Mononuclear cell (primary cell): ENCODE measurements around the gene OR6B1. TPM values are rescaled to one million over a fixed set of nuclear protein-coding genes. Genes with fewer than 3 reads are reported as not detected.

Experiments
- H3K27me3 ChIP-seq: 2 replicates; pipeline ENCODE4 v1.6.0; 2011; ENCODE audit warnings: low read length, control low read depth; ENCODE audit not compliant: insufficient read depth
- H3K4me1 ChIP-seq: 2 replicates; pipeline ENCODE4 v1.5.1; 2011; ENCODE audit warnings: mild to moderate bottlenecking, low read length, control low read depth; ENCODE audit not compliant: insufficient read depth
- H3K4me3 ChIP-seq: 2 replicates; pipeline ENCODE4 v1.5.1; 2011; ENCODE audit warnings: mild to moderate bottlenecking, low read length, moderate library complexity
- H3K9me3 ChIP-seq: 2 replicates; pipeline ENCODE4 v1.5.1; 2011; ENCODE audit warnings: low read depth, mild to moderate bottlenecking, control low read depth, low read length
- total RNA-seq: library from RNA; depleted of rRNA; stranded (reverse); fragments of >200 nt; gene quantifications from one replicate; pipeline ENCODE4 v1.2.3, GENCODE V29; 2012

OR6B1 gene
- total RNA-seq, 1 donor: under 0.01 TPM

GRCh38 chr7:144020340-144020739 is 20.2 kb downstream of the OR6B1 start:
- no peak overlapping the region for H3K4me3 ChIP-seq
- H3K4me1 ChIP-seq: no peaks in the 10 kb centered on the region
- H3K27me3 ChIP-seq: no peaks in the 10 kb centered on the region
- H3K9me3 ChIP-seq: no peaks in the 10 kb centered on the region

DNA sequence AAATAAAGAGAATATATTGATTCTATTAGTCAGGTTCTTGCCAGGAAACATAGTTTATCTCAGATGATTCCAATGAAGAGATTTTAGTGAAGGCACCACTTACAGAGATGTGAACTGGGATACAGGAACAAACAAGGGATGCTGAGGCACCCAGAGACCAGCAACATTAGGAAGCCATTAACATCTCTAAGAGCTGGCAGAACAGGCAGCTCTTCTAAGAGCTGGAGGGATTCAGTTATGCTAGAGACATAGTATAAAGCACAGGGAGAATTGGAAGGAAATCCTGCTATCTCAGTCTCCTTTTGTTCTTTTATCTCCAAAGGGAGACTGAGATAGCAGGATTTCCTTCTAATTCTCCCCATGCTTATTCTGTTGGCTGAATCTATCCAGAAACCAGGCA is 22.0 kb downstream of the OR6B1 start:
- no peak overlapping the region for H3K4me3 ChIP-seq
- no peaks in the 10 kb centered on the region for H3K4me1 ChIP-seq
- H3K9me3 ChIP-seq: no peaks in the 10 kb centered on the region
- H3K27me3 ChIP-seq: no peaks in the 10 kb centered on the region

- H3K27me3 ChIP-seq: no peaks in the 10 kb centered on the region
- H3K4me3 ChIP-seq: no peak overlapping the region
- no peaks in the 10 kb centered on the region for H3K4me1 ChIP-seq
- no peaks in the 10 kb centered on the region for H3K9me3 ChIP-seq
Measured at GRCh38 chr7:144023171-144023827, 23.2 kb downstream of the OR6B1 start.

DNA sequence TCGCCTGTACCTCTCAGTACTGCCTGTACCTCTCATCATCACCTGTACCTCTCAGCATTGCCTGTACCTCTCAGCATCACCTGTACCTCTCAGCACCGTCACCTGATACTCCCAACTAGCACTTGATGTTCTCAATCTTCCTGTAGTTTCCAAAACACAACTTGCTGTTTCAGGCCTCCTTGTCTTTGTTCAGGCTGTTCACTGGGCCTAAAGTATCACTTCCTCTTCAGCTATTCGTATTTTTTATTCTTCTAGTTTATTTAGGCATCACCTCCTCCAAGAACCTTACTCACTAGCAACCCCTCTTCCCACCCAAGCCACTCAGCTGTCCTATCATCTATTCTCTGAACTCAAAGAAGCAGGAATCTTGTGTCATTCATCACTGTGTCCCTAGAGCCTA is 24.1 kb downstream of the OR6B1 start:
- Histone ChIP-seq H3K4me3 (no peak overlapping the region), H3K9me3 (no peaks in the 10 kb centered on the region), H3K4me1 (no peaks in the 10 kb centered on the region), H3K27me3 (no peaks in the 10 kb centered on the region)

DNA sequence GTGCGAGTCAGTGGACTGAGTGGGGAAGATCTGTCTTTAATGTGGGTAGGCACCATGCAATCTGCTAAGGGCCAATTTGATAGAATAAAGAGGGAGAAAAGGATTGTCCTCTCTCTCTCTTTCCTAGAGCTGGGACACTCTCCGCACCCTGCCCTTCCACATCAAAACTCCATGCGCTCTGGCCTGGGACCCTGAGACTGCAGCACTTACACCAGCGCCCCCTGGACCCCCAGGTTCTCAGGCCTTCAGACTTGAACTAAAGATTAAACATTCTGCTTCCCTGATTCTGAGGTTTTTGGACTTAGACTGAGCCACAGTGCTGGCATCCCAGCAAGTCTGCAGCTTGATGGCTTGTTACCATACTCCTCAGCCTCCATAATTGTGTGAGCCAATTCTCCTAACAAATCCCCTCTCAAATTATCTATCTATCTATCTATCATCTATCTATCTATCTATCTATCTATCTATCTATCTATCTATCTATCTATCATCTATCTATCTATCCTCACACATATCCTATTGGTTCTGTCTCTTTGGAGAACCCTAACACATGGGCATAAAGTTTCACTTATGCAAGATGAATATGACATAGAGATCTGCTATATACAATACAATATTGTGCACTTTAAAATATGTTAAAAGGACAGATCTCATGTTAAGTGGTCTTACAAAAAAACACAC is 26.2 kb downstream of the OR6B1 start:
- no peak overlapping the region for H3K4me3 ChIP-seq

DNA sequence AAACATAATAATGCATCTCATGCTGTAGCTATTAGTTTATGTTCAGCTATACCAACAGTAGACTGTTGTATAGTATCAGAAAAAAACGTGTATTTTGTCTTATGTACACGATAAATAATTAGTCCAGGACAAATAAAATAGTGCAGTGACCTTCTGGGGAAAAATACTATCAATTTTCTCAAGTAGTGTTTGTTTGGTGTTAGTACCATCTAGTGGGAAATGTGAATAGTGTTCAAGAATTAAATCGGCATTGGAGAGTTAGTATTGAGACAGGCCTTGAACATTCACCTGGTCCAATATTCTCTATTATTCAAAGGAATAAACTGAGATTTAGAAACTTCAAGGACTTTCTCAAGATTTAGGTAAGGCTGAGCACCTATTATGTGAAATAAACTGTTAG is 26.9 kb downstream of the OR6B1 start:
- Histone ChIP-seq H3K27me3 (no peaks in the 10 kb centered on the region), H3K9me3 (no peaks in the 10 kb centered on the region), H3K4me1 (no peaks in the 10 kb centered on the region), H3K4me3 (no peak overlapping the region)

More for the DNA sequence above, 26.2 kb downstream of the OR6B1 start:
- no peaks in the 10 kb centered on the region for H3K9me3 ChIP-seq
- H3K27me3 ChIP-seq: no peaks in the 10 kb centered on the region
- H3K4me1 ChIP-seq: no peaks in the 10 kb centered on the region

- H3K9me3 ChIP-seq: no peaks in the 10 kb centered on the region
- H3K27me3 ChIP-seq: no peaks in the 10 kb centered on the region
- no peak overlapping the region for H3K4me3 ChIP-seq
- H3K4me1 ChIP-seq: no peaks in the 10 kb centered on the region
Measured at GRCh38 chr7:144027974-144028373, 27.9 kb downstream of the OR6B1 start.

GRCh38 chr7:144028547-144028946 is 28.4 kb downstream of the OR6B1 start:
- no peaks in the 10 kb centered on the region for H3K27me3 ChIP-seq
- no peak overlapping the region for H3K4me3 ChIP-seq

GRCh38 chr7:144032516-144032915 is 32.4 kb downstream of the OR6B1 start:
- H3K4me3 ChIP-seq: no peak overlapping the region
- no peaks in the 10 kb centered on the region for H3K4me1 ChIP-seq
- no peaks in the 10 kb centered on the region for H3K27me3 ChIP-seq
- no peaks in the 10 kb centered on the region for H3K9me3 ChIP-seq

More at GRCh38 chr7:144028547-144028946, 28.4 kb downstream of the OR6B1 start:
- Histone ChIP-seq H3K4me1 (no peaks in the 10 kb centered on the region), H3K9me3 (no peaks in the 10 kb centered on the region)

- no peaks in the 10 kb centered on the region for H3K4me1 ChIP-seq
- no peak overlapping the region for H3K4me3 ChIP-seq
Measured at GRCh38 chr7:144032985-144033709, 33.0 kb downstream of the OR6B1 start.

GRCh38 chr7:144035385-144035784 is 35.3 kb downstream of the OR6B1 start:
- Histone ChIP-seq H3K4me1 (no peaks in the 10 kb centered on the region), H3K27me3 (no peaks in the 10 kb centered on the region), H3K9me3 (no peaks in the 10 kb centered on the region), H3K4me3 (no peak overlapping the region)

More at GRCh38 chr7:144032985-144033709, 33.0 kb downstream of the OR6B1 start:
- Histone ChIP-seq H3K27me3 (no peaks in the 10 kb centered on the region), H3K9me3 (no peaks in the 10 kb centered on the region)

DNA sequence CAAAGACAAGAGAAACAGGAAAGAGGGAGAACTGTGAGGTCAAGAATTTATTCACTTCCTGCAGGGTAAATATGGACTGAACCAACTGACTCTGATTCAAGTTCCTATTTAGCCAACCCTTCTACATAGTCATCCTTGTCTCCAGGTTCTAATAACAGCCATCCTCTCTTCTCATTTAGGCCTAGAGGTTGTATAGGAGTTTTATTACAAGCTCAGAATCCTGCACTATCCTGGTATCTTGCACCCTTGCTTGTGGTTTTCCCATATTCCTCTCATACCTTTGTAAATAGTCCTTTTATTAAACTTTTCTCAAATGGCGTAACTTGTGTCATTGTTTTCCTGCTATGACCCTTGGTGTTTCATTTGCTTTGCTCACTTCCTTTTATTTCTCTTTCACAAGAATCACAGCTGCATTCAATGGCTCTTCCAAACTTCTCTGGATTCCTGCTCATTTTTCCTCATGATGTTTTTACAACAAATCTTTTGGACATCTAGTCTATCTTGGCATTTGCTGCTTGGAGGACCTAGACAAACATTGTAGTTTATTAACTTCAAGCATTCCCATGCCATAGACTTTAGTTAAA is 36.3 kb downstream of the OR6B1 start:
- Histone ChIP-seq H3K9me3 (no peaks in the 10 kb centered on the region), H3K4me1 (no peaks in the 10 kb centered on the region), H3K4me3 (no peak overlapping the region)

GRCh38 chr7:144037414-144038035 is 37.4 kb downstream of the OR6B1 start:
- no peaks in the 10 kb centered on the region for H3K27me3 ChIP-seq
- no peaks in the 10 kb centered on the region for H3K4me1 ChIP-seq
- H3K4me3 ChIP-seq: no peak overlapping the region
- H3K9me3 ChIP-seq: no peaks in the 10 kb centered on the region

More for the DNA sequence above, 36.3 kb downstream of the OR6B1 start:
- no peaks in the 10 kb centered on the region for H3K27me3 ChIP-seq

DNA sequence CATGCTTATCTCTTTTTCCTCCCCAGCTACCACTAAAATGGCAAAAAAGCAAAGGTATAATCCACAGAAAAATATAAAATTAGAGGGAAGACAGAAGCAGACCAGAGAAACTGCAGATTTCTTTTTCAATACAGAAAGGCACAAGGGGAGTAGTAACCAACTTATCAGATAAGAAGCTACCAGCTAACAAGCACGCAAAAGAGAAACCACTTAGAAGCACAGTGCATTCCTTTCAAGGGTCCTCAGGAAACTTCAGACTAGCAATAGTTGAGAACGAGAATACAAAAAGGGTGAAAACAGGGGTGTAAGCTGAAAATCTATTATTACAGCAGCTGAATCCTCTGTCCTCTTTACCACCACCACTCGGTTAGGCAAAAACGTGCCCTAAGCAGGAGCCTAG is 38.8 kb downstream of the OR6B1 start:
- Histone ChIP-seq H3K9me3 (no peaks in the 10 kb centered on the region), H3K4me3 (no peak overlapping the region), H3K4me1 (no peaks in the 10 kb centered on the region), H3K27me3 (no peaks in the 10 kb centered on the region)

DNA sequence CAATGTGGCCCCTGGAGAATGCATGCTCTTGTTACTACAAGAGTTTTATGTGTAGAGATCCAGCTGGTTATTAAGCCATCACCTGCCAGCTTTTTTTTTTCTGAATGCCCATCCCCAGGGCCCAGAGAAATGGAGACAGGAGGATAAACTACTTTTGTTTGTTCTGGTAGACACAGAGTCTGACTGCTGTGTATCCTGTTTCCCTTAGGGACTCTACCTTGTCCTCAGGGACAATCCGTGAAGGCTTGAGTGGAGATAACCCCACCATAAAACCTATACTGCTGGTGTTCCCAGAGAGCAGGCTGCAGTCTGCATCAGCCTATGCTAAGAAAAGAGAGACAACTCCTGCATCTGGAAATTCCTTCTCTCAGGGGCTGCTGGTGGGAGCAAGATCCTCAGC is 48.5 kb downstream of the OR6B1 start, which contains the start of gene OR2A5:
Gene OR2A5, plus strand, starts transcription at position 301 of the 400 bp plus-strand sequence. CDS start 1,454 bp downstream, outside the sequence.
- Histone ChIP-seq H3K27me3 (no peaks in the 10 kb centered on the region), H3K9me3 (no peaks in the 10 kb centered on the region), H3K4me3 (no peak within 1 kb of the TSS), H3K4me1 (no peaks in the 10 kb centered on the region)
